ENCODE measurements around the gene SPINT4.

The SPINT4 gene

GRCh38 chr20:45765980-45766379 lies 43.8 kb downstream of the SPINT4 start:
- no peak for DNase-seq

DNA sequence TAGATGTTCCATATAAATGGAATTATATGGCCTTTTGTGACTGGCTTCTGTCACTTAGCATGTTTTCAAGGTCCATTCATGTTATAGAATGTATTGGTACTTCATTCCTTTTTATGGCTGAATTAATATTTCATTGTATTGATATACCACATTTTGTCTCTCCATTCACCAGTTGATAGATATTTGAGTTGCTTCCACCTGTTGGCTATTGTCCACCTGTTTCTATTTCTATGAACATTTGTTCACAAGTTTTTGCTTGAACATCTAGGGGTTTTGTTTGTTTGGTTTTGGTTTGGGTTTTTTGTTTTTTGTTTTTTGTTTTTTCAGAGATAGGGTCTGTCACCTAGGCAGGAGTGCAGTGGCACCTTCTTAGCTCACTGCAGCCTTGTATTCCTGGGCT lies 46.3 kb downstream of the SPINT4 start:
- DNase-seq, result no peak

DNA sequence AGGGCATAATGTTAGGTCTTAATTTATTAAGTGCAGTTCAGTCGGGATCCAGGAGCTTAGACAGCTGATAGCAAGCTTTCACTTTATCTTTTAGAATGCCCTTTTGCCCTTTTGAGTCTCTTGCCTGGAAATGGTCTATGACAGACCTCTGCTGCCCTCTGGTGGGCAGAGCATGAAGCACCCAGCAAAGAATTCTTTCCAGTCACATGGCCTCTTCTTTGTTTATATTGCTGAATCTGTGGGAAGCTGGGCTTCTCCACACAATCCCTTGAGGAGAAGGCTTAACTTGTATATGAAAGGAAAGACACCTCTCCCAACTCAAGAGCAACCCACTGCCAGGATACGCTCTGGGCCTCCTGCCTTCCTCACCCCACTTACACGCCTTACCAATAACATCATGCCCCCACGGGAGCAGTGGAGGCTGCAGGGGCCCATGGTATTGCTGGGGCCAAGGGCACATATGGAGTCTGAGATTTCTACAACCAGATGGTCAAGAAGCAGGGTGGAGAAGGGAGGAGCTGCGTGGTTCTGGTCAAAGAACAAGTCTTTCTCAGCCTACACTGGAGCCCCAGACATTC lies 49.1 kb downstream of the SPINT4 start:
- peak; percentile 47 to 78 for DNase-seq

- no peak for DNase-seq
Observed at GRCh38 chr20:45772693-45773092, 50.5 kb downstream of the SPINT4 start.

- no peak for DNase-seq
Observed at GRCh38 chr20:45774945-45775344, 52.8 kb downstream of the SPINT4 start.

DNA sequence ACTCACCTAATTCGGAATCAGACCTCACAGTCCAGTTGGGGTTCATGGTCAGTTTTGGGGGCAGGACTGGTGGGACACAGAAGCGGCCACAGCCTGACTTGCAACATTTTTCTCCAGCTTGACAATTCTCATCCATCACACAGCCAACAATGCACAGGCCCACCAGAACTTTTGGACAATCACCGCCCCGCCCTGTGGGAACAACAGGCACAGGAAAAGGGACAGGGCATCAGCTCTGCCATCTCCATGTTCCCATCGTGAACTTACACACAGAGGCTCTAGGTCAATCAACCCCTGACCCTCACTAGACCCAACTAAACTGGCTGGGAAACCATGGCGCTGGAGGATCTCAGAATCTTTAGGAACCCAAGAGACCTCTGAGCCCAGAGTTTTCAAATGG lies 53.3 kb downstream of the SPINT4 start:
- DNase-seq, result no peak

All from NCI-H524 (cell line).